GM18507 (cell line): ENCODE measurements around the gene TLE3.
A peak's percentile ranks its signal among the peaks of the same experiment; 100 is the strongest.

Experiments
- DNase-seq: peaks from one replicate; pipeline ENCODE4 v3.0.0; 2011; ENCODE audit warnings: low read depth; ENCODE audit not compliant: insufficient read length; ENCODE audit errors: extremely low spot score
- FAIRE-seq: peaks from 2 replicates; lab custom pipeline; 2011; peaks lifted over from hg19 to GRCh38; lab: Jason Lieb, UNC

TLE3 gene

DNA sequence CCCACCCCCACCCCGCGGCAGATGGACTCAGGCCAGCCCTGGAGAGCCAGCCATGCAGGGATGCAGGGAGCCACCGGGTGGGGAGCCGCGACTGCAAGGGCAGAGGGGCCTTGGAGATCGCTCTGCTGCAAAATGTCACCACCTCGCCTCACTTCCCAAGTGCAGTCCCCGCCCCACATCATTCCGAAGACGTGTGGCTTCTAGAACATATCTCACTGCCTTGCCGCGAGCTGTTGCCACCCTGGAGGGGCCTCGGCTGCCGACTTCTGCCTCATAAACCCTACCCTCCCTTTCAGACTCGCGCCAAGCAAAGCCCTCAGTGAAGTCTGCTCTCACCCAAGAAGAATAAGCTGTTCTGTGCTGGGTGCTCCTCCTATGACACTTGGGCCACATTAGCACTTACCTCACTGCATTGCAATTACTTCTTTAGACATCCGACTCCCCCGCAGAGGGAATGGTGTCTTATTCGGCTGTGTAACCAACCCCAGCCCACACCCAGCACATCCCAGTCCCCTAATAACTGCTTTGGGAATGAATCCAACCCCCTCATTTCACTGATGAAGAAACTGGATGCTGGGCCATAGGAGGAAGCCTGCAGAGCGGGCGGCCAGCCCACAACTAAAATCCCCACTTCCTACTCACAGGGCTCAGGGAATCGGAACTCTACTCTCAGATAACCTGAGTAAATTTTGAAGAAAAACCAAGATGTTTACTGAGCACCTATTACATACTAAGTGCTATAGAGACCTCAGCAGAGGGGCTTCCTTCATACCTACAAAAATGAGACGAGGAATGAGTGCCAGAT, 8.6 kb downstream of the TLE3 start:
- DNase-seq = no peak
- no peak for FAIRE-seq

DNA sequence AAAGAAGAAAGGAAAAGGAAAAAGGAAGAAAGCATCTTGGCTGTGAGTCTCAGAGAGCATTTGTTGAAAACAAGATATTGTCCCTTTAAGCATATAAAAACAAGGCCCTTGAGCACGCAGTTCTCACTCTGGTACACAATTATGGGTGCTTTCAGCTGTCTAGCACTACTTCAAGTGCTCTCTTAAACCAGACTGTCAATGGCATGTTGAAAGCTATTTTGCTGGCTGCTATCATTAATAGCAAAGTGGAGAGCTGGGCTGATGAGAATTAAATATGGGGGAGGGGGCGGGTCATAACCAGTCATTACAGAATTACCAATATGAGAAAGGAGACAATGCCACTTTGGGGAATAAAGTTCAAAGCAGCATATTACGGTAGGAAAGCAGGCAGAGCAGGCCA, 9.3 kb downstream of the TLE3 start:
- DNase-seq (no peak), FAIRE-seq (no peak)

DNA sequence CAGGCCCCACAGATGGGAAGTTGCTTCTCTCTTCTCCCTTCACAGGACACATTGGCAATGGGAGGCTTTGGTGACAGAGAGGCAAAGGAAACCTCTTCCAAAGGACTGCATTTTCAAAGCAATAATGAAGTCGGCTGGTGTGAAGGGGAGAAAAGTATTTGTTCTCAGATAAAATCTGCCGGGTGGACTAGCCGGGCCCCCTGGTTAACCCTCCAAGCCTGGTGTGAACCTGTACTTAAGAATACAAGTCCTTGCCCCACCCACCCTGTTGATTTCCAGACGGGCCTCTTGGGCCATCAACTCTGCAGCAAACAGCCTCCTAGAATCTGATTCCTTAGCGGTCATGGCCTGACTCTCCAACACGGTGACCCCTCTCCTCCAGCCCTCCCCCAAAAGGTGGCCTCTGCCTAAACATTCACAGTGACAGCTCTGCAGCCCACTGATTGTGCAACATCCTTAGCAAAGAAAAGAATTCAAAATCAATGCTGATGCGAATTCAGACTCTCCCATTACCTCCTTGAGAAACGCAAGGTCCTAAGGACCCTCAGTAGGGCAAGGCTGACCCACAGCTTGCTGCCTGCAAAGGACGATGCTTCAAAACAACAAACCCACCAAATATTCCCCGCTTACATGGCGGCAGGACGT, 9.9 kb downstream of the TLE3 start:
- no peak for FAIRE-seq

DNA sequence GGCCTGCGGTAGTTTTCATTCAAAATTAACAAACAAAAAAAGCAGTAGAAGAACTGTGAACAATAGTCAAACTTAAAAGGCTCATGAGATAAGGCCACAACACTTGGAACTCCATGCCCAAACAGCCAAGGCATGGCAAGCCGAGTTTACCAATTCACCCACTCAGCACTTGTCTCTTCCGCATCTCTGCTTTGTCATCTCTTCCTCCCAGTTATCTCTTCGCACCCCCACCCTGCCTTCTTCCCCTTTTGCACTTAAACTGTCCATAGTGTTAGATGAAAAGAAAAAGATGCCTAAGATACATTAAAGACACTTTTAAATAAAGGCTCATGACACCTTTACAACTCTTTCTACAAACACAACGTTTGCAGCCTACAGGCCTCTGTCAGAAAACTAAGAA, 11.1 kb downstream of the TLE3 start:
- no peak for DNase-seq
- no peak for FAIRE-seq

More for the DNA sequence above, 9.9 kb downstream of the TLE3 start:
- DNase-seq = no peak

DNA sequence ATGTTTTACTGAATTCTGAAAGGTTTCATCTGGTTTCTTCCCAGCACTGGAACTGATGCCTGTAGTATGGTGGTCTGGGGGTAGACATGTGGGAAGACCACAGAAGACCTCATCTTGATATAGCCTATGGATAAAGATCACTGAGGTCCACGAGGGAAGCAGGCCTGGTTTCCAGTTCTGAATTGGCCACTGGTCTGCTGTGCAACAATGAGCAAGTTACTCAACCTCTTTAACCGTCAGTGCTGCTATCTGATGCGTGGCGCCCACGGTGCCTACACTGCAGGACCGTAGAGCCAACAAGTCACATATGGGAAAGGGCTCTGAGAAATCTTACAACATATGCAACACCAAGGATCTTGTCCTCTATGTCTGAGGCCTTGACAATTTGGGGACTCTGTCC, 13.3 kb downstream of the TLE3 start:
- DNase-seq = no peak
- no peak for FAIRE-seq

DNA sequence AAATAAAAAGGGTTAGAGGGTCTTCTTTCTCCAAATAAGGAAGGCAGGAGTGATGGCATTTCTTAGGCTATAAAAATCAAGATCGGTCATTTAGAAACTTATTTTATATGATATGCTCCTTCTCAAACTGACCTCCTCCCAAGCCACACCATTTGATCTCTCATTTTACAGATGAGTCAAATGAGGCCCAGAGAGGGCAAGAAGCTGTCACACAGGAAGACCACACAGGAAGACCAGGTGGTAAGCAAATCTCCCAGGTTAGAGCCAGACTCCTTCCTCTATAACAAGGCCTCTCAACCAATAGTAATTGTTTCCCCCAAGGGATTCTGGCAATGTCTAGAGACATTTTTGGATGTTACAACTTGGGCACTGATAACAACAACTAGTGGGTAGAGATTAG, 13.8 kb downstream of the TLE3 start:
- FAIRE-seq (peak; percentile 90), DNase-seq (no peak)

DNA sequence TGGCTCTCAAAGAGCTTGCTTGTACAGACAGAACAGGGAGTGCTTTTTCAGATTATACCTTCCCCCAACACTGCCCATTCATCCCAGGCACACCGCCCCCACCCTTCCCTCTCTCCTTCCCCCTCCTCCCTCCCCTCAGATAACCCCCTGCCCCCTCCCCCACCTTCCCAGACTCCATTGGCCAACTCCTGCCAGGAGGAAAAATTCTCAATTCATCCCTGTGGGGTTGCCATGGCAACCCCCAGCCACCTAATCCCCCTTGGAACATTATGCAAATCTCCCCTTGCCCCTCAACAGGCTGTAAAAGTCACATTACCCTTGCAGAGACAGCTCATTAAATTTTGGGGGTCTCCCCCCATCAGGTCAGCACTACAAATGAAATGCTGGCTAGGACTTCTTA, 14.3 kb downstream of the TLE3 start:
- FAIRE-seq = no peak
- no peak for DNase-seq

DNA sequence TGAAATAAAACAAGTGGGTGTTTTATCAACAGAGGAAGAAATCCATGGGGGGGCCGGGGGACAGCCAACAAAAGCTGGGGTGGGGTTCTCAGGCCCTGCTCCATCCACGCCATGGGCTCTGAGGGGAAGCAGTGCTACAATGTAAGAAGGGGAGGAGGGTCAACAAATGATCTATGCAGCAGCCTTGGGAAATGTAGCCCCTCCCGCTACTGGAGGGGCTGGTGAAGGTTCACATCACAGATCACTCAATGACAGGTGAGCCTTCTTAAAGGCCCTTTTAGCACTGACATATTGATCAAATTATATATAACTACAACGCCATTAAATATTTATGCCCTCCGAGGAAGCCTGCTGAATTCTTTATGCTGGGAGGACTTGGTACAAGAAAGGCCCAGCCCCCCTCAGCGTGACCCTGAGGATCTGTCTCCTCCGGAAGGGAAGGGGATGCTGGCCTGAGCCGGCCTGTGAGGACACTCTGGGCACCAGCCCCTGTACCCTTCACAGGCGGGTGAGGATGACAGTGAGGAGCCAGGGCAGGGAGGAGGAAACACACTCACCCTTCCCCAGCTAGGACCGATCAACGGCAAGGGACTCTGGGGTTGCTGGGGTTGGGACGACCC, 15.3 kb downstream of the TLE3 start:
- no peak for DNase-seq
- no peak for FAIRE-seq

DNA sequence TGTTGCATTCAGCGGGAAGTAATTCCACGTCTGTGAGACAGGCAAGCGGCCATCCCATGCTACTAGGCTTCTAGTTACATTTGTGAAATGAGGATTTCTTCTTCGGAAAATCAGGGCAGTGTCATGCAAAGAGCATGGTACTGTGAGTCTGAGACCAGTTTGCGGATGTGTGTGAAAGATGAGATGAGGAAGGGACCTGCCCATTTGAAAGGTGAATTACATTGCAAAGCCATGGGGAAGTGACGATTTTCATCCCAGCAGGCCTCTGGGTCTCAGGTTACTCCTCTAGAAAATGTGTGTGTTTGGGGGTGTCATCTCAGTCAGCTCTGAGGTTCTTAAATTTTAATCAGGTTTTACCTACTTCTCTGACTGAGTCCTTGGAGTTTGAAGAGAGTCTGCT, 16.1 kb downstream of the TLE3 start:
- no peak for DNase-seq
- no peak for FAIRE-seq

DNA sequence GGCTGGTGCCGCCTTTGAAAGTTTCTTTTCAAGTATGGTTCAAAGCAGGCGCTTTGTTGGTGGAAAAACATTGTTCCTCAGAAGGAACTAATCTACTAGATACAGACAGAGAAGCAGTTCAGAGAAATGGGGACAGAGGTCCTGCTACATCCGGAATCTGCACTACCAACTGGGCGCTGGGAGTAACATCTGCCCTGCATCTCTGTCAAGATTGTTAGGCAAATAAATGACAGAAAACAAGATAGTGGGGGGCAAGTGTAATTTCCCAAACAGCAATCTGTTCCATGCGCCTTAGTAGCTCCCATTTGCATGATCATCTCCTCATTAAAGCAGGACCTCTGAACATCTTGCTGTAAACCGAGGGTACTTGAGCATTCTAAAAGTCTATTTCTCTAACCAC, 17.4 kb downstream of the TLE3 start:
- FAIRE-seq (no peak), DNase-seq (no peak)

DNA sequence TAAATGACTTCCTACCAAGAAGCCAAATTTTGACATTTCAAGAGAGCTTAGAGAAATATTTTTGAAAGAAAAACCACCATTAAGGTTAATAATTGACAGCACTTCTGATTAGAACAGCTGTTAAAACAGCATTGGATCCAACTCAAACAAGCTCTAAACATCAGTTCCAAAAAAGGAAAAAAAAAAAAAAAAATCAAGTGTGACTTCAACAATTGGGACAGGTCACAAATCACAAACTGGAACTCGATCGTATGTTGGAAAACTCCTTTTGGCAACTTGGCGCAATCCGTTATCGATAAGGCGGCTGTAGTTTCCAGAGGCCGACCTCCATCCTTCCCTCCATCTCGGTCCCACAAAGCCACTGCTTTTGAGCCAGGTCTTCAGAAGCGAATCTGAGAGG, 17.8 kb downstream of the TLE3 start:
- DNase-seq (no peak), FAIRE-seq (no peak)

DNA sequence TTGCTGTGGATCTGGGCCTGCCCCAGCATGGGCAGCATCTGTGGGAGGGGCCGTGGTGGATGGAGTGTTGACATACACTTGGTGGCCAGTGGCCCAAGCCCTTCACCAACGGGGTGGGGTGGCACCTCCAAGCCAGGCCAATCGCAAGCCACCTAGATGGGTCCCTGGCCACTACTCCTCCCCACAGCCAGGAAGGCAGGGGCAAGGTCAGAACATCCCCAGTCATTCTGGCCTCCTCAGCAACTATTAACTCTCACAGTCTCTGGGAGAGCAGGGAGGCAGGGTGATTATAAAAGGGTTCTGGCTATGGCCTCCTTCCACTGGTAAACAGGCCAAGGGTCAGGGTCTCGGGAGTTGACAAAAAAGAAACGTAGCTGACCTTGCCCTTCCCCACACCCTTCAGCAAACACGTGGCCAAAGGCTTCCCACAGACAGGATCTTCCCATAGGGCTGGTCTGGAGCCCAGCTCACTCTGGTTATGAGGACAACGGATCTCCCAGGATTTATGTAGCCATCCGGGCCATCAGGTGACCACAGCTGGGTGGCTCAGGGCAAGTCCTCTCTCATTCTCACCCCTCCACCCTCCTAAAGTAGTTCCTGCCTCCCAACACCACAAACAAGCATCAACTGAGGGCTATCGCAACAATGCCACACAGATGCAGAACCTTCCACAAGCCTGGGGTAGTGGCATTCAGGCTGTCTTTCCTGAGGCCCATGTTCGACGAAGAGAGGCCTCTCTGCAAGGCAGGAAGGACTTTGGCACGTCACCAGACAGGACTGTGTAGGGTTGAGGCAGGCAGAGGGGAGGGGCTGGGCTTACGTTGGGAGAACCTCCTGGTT, 18.9 kb downstream of the TLE3 start:
- DNase-seq (no peak), FAIRE-seq (no peak)

DNA sequence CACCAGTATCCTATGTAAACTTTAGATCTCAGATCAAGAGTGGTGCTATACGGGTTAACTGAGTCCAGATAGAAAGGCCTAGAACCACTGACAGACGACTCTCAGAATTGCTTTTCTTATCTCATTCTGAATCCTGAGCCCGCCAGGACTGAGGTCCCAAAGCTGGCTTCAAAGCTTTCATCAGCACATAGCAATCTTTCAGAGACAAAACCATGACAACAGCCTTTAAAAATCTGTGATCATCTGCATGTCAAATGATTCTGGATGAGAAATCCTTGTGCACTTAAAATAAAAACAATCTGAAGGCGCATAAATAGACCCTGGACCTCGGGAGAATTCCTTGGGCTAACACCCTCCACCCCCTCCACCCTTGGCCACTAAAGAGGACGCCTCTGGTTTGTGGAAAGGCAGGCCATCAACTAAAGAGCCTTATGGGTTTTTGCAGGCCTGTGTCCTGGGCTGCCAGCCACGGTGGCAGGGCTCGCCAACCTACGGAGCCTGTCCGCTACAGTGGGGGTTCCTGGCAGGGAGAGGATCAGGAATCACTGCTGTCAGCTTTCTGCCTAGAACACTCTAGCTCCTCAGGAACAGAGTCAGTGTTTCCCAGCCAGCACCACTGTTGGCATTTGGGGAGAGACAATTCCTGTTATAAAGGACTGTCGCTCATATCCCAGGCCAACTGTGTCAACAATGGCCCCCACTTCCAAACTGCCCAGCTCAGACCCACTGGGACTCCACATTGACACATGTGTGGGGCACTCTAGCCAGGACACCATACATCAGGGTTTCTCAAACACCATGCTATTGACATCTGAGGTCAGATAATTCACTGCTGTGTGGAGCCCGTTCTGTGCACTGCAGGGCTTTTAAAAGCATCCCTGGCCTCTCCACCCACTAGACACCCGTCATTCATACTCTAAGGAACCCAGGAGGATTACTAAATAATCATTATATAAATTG, 20.2 kb downstream of the TLE3 start:
- DNase-seq = no peak
- FAIRE-seq = no peak

DNA sequence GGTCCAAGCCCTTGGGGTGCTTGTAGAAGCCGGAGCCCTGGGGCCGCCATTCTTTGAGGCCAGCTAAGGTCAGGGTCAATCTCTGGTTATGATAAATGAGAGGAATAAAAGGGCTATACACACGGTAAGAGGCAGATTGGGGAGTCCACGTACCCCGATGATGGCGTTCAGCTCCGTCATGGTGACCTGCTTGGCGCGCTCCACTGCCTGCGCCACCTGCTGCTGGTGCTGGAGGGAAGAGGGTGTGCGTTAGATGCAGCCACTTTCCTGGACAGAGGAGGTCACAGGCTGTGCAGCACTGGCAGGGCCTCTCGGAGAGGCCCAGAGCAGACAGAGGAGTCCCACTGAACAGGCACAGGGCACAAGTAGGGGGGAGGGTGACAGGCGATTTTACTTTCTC, 23.3 kb downstream of the TLE3 start:
- DNase-seq (no peak), FAIRE-seq (no peak)

DNA sequence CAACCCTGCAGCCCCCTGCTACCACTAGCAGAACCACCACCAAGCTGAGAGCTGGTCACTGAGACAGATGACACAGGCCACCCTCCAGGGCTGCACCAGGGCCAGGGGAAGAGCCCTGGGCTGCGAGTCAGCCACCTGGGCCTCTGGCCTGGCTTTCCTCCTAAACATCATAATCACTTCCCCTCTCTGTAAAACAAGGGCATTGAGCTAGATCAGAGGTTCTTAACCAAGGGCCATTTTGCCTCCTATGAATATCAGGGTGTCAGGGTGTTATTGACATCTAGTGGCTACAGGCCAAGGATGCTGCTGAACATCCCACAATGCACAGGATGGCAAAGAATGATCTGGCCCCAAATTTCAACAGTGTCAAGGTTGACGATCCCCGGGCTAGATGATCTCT, 25.2 kb downstream of the TLE3 start:
- FAIRE-seq (no peak), DNase-seq (no peak)

DNA sequence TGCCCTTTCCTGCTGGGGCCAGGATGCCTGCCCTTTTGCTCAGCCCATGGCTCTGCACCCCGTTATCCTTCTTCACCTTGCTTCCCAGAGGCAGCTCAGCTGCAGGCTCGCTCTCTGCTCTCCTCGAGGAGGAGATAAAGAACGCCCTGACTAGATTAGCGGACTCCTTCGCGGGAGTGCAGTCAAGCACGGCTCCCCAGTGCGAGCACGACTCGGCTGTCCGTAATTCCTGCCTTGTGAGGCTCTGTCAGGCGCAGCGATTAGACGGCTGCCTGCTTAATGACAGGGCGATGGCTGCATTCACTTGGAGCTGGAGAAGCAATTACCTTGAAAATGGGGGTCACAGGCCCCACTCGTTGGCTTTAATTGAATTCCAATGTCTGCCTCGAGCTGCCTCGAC, 25.9 kb downstream of the TLE3 start:
- FAIRE-seq (no peak), DNase-seq (no peak)

DNA sequence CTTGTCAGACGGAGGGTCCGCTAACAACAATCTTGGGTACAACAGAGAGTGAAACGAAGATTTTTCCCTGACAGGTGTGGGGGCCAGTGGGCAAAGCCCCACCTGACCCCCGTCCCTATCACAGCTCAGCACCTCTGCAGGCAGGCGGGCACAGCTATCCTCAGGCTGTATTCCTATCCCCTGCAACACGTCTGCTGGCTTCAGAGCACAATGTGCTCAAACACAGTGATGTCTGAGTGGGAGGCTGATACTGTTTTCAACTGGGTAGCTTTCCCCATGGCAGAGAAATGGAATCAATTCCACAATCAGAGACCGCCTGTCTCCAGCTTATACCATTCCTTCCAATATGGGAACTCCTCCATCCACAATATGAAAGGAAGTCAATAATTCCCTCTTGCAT, 28.0 kb downstream of the TLE3 start:
- FAIRE-seq (no peak), DNase-seq (no peak)

DNA sequence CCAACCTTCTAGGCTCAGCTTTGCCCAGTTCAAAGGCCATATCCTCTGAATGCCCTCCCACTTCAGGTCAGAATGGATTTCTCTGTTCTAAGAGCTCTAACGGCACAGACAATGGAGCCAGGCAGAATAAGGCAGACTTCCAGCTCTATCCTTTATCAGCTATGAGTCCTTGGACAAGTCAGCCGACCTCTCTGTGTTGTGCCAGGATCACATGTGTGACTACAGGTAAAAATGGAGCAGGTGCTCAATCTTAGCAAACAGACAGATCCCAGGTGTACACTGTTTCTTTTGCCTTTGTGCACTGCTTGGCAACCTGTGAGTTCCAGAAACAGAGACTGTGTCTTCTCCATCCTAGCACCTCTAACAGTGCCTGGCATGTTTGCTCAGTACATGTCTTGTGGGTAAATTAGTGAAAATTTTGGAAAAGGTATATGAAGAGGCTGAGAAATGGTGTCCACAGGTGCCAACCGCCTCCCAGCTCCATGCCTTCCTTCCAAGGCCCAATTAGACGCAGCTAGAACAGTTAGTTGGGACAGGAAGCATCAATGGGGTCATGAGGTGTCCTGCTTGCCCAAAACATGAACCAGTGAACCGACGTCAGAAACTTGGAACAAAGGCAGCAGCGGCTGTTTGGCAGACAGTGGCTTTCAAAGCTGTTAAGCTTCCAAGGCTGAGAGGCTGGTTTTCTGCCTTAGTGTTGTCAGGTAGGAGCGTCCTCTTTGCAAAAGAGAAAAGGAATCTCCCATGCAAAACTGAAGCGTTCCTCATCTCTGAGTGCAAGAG, 28.7 kb downstream of the TLE3 start:
- FAIRE-seq = no peak

More for the DNA sequence above, 28.7 kb downstream of the TLE3 start:
- DNase-seq = no peak
